ENCODE results near the gene GNB2. TPM values are rescaled to one million over a fixed set of nuclear protein-coding genes. Genes with fewer than 3 reads are reported as not detected.
A peak's percentile ranks its signal among the peaks of the same experiment; 100 is the strongest.

The GNB2 gene
- total and polyA plus RNA-seq, 2 of the 13 experiments (the other 11 are each of a cell fraction or from before 2014, with no cell fraction given), result 48.3 to 67.1 TPM

- no peak for TF ChIP-seq ZBTB37 (CRISPR knock-in tag; IDR thresholded peaks at IDR 0.05)
- TF ChIP-seq KLF13 (CRISPR knock-in tag; IDR thresholded peaks at IDR 0.05), result no peak
- peak; percentile 62; the same call in 1 of the 2 replicates for TF ChIP-seq DMAP1 (CRISPR knock-in tag; IDR thresholded peaks at IDR 0.05)
- peak; percentile 64; the same call in 1 of the 2 replicates for TF ChIP-seq ZMYM2 (CRISPR knock-in tag; IDR thresholded peaks at IDR 0.05)
- TF ChIP-seq KAT7 (CRISPR knock-in tag; IDR thresholded peaks at IDR 0.05; ENCODE audit: borderline replicate concordance), result 0 out of 2 replicates have a peak, but pooled peaks have one; percentile 20
- no peak for TF ChIP-seq ZSCAN5A (CRISPR knock-in tag; IDR thresholded peaks at IDR 0.05; ENCODE audit: borderline replicate concordance)
- peak; percentile 79 for TF ChIP-seq SMAD3 (CRISPR knock-in tag; IDR thresholded peaks at IDR 0.05)
- no peak for TF ChIP-seq ZNF703 (CRISPR knock-in tag; IDR thresholded peaks at IDR 0.05; ENCODE audit: borderline replicate concordance)
- no peak for TF ChIP-seq IRF1 (CRISPR knock-in tag; IDR thresholded peaks at IDR 0.05; ENCODE audit: low read depth)
- 0 out of 2 replicates have a peak, but pooled peaks have one; percentile 9 for TF ChIP-seq STAG1 (CRISPR knock-in tag; IDR thresholded peaks at IDR 0.05)
- TF ChIP-seq KLF16 (CRISPR knock-in tag; IDR thresholded peaks at IDR 0.05), result peak in 1 of 2 experiments; percentile 87; a peak in 2 of 4 replicates
- TF ChIP-seq CEBPB (IDR thresholded peaks at IDR 0.05; ENCODE audit: borderline replicate concordance, low read depth, low read length), result no peak
- no peak for TF ChIP-seq ZNF382 (CRISPR knock-in tag; IDR thresholded peaks at IDR 0.05; ENCODE audit: borderline replicate concordance)
- TF ChIP-seq NR2C2 (CRISPR knock-in tag; IDR thresholded peaks at IDR 0.05; ENCODE audit: borderline replicate concordance), result no peak
- TF ChIP-seq TOE1 (CRISPR knock-in tag; IDR thresholded peaks at IDR 0.05), result no peak
- 0 out of 2 replicates have a peak, but pooled peaks have one; percentile 25 for TF ChIP-seq PRDM4 (CRISPR knock-in tag; IDR thresholded peaks at IDR 0.05; ENCODE audit: borderline replicate concordance)
- peak; percentile 36; the same call in 1 of the 2 replicates for TF ChIP-seq SOX5 (CRISPR knock-in tag; IDR thresholded peaks at IDR 0.05; ENCODE audit: borderline replicate concordance)
- peak; percentile 33; the same call in 1 of the 2 replicates for TF ChIP-seq ZBTB26 (CRISPR knock-in tag; IDR thresholded peaks at IDR 0.05; ENCODE audit: borderline replicate concordance)
- peak; percentile 21; the same call in 1 of the 2 replicates for TF ChIP-seq ZNF263 (CRISPR knock-in tag; IDR thresholded peaks at IDR 0.05)
- TF ChIP-seq ZNF329 (CRISPR knock-in tag; IDR thresholded peaks at IDR 0.05; ENCODE audit: low read depth), result 0 out of 2 replicates have a peak, but pooled peaks have one; percentile 39
- TF ChIP-seq RXRB (CRISPR knock-in tag; IDR thresholded peaks at IDR 0.05; ENCODE audit: borderline replicate concordance), result peak; percentile 71; the same call in 1 of the 2 replicates
- 0 out of 2 replicates have a peak, but pooled peaks have one; percentile 71 for TF ChIP-seq ZNF317 (CRISPR knock-in tag; IDR thresholded peaks at IDR 0.05)
- no peak for TF ChIP-seq NKX3-1 (CRISPR knock-in tag; IDR thresholded peaks at IDR 0.05)
Observed at GRCh38 chr7:100673302-100673941, at the start of gene GNB2 (continued).
